ENCODE measurements around the gene GLYR1.

DNA sequence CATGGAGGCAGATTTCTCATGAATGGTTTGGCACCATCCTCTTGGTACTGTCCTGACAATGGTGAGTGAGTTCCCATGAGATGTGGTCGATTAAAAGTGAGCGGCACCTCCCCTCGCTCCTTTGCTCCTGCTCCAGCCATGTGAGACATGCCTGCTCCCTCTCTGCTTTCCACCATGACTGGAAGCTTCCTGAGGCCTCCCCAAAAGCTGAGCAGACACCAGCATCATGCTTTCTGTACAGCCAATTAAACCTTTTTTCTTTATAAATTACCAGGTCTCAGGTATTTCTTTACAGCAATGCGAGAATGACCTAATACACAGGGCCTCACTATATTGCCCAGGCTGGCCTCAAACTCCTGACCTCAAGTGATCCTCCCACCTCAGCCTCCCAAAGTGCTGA lies 92.2 kb downstream of the GLYR1 start:
- TF ChIP-seq, protein P1, sequence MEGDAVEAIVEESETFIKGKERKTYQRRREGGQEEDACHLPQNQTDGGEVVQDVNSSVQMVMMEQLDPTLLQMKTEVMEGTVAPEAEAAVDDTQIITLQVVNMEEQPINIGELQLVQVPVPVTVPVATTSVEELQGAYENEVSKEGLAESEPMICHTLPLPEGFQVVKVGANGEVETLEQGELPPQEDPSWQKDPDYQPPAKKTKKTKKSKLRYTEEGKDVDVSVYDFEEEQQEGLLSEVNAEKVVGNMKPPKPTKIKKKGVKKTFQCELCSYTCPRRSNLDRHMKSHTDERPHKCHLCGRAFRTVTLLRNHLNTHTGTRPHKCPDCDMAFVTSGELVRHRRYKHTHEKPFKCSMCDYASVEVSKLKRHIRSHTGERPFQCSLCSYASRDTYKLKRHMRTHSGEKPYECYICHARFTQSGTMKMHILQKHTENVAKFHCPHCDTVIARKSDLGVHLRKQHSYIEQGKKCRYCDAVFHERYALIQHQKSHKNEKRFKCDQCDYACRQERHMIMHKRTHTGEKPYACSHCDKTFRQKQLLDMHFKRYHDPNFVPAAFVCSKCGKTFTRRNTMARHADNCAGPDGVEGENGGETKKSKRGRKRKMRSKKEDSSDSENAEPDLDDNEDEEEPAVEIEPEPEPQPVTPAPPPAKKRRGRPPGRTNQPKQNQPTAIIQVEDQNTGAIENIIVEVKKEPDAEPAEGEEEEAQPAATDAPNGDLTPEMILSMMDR (IDR thresholded peaks at IDR 0.05) = no peak
- TF ChIP-seq POLR2AphosphoS5 (IDR thresholded peaks at IDR 0.05; ENCODE audit: insufficient read depth in 1 of 2, low read depth in 1 of 2) (no peak), POLR2A (IDR thresholded peaks at IDR 0.05) (no peak)

Measured in vagina (tissue), 2 donors.